Cardiac septum (tissue), 1 donor: ENCODE measurements around the gene ZNF84. TPM values are rescaled to one million over a fixed set of nuclear protein-coding genes. Genes with fewer than 3 reads are reported as not detected.

Experiments
- DNase-seq: peaks from one replicate; pipeline ENCODE4 v3.0.0-alpha.2; 2020; ENCODE audit warnings: low spot score
- intact Hi-C: fragments of 100-400 bp; cut with DNase I; formaldehyde crosslinking; loops from one replicate; pipeline ENCODE4 v1.14.0; 2022
- long read RNA-seq: library from polyadenylated mRNA; unstranded; transcript quantifications from one replicate; pipeline ENCODE4 v2.0.0, GENCODE V29; 2021
- total RNA-seq: library from RNA; stranded (reverse); fragmentation: NEBNext Ultra II Directional; extraction: Animal tissue kit (Norgen Biotek cat#: 25700); gene quantifications from one replicate; pipeline ENCODE4 v1.2.1, GENCODE V29; 2021
- donor health status: DM: no; HTN: no; CAD: no.

The ZNF84 gene
- total RNA-seq, result 19.1 TPM
- long read RNA-seq, full-length matches to known transcripts, result 9 of 23 reads
- long read RNA-seq, partial matches to known transcripts, result 4 of 23 reads
- long read RNA-seq, other reads (novel, unspliced or antisense), result 10 of 23 reads

GRCh38 chr12:133037207-133038005 lies at the start of gene ZNF84:
TSS of gene ZNF84 (plus strand) at chr12:133037509. CDS start at chr12:133041468, 3,959 bp downstream.
- intact Hi-C loops, result loop anchor here (1.0 kb wide), 3 partner anchors 43 to 93 kb away; partner anchors contain the start of genes ZNF10, ZNF140, ZNF26 and ZNF891

GRCh38 chr12:132998741-132999140 lies 38.6 kb upstream of the ZNF84 start:
- intact Hi-C loops, result no loop called here
- DNase-seq, result no peak

More at GRCh38 chr12:133037207-133038005, at the start of gene ZNF84:
- DNase-seq, result peak; percentile 98

GRCh38 chr12:133010657-133011297 lies 26.5 kb upstream of the ZNF84 start:
- intact Hi-C loops, result no loop called here

GRCh38 chr12:133023566-133023965 lies 13.7 kb upstream of the ZNF84 start:
- no peak for DNase-seq
- intact Hi-C loops, result no loop called here

More at GRCh38 chr12:133010657-133011297, 26.5 kb upstream of the ZNF84 start:
- DNase-seq, result no peak

GRCh38 chr12:133026996-133027395 lies 10.3 kb upstream of the ZNF84 start:
- DNase-seq, result no peak
- intact Hi-C loops, result no loop called here

GRCh38 chr12:133038118-133038709 lies 905 bp downstream of the ZNF84 start:
- DNase-seq, result no peak
- intact Hi-C loops, result no loop called here

GRCh38 chr12:133046698-133047097 lies 9.4 kb downstream of the ZNF84 start:
- no peak for DNase-seq
- intact Hi-C loops, result no loop called here

GRCh38 chr12:133057446-133057845 lies 20.1 kb downstream of the ZNF84 start:
- intact Hi-C loops, result no loop called here
- DNase-seq, result no peak

- no peak for DNase-seq
- intact Hi-C loops, result no loop called here
Measured at GRCh38 chr12:133058203-133059113, 21.1 kb downstream of the ZNF84 start.

GRCh38 chr12:133061954-133062353 lies 24.6 kb downstream of the ZNF84 start:
- no peak for DNase-seq
- intact Hi-C loops, result no loop called here

- intact Hi-C loops, result no loop called here
- DNase-seq, result no peak
Measured at GRCh38 chr12:133063556-133063955, 26.2 kb downstream of the ZNF84 start.

- no peak for DNase-seq
- intact Hi-C loops, result no loop called here
Measured at GRCh38 chr12:133073836-133074235, 36.5 kb downstream of the ZNF84 start.

- intact Hi-C loops, result loop anchor here (1.0 kb wide), 5 partner anchors 43 to 124 kb away; partner anchors contain the start of genes ZNF10, ZNF26, ZNF268 and ZNF605
- DNase-seq, result peak; percentile 98
Measured at GRCh38 chr12:133080026-133080367, 42.7 kb downstream of the ZNF84 start.

- peak; percentile 98 for DNase-seq
- intact Hi-C loops, result loop anchor here (1.0 kb wide), 5 partner anchors 43 to 124 kb away; partner anchors contain the start of genes ZNF10, ZNF26, ZNF268 and ZNF605
Measured at GRCh38 chr12:133080368-133081158, 43.3 kb downstream of the ZNF84 start, which contains the start of gene ZNF140. TSS of gene ZNF140 (plus strand) at chr12:133080923. CDS start at chr12:133081321, 398 bp downstream.

- DNase-seq, result no peak
- intact Hi-C loops, result no loop called here
Measured at GRCh38 chr12:133081159-133081780, 44.0 kb downstream of the ZNF84 start.

GRCh38 chr12:133083345-133083744 lies 46.0 kb downstream of the ZNF84 start:
- intact Hi-C loops, result no loop called here
- DNase-seq, result no peak

- DNase-seq, result no peak
- intact Hi-C loops, result no loop called here
Measured at GRCh38 chr12:133105620-133106019, 68.3 kb downstream of the ZNF84 start.

GRCh38 chr12:133106253-133106652 lies 68.9 kb downstream of the ZNF84 start:
- intact Hi-C loops, result no loop called here
- DNase-seq, result no peak
